Measurements from ENCODE around the gene ODF4.

Gene ODF4

GRCh38 chr17:8315764-8316217 lies 23.8 kb upstream of the ODF4 start:
- TF ChIP-seq ZNF274 (IDR thresholded peaks at IDR 0.05; ENCODE audit: low read depth, low read length), result no peak
- no peak overlapping the region for H3K4me3 ChIP-seq (ENCODE audit: low read length)

GRCh38 chr17:8318010-8318935 lies 21.4 kb upstream of the ODF4 start:
- no peak for TF ChIP-seq ZNF274 (IDR thresholded peaks at IDR 0.05; ENCODE audit: low read depth, low read length)
- H3K4me3 ChIP-seq (ENCODE audit: low read length), result no peak overlapping the region

DNA sequence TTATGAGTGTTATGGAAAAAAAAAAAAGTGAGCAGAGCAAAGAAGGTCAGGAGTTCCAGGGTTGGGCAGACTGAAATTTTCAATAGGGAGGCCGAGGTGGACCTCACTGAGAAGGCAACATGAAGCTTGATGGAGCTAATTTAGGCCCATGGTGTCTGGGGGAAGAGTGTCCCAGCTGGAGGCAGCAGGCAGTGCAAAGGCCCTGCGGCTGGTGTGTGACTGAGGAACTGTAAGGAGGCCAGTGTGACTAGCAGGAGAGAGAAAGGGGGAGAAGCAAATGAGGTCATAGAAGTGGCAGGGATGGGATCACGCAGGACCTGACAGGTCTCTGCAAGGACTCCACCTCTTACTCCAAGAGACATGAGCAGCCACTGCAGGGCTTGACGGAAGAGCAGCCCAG lies 19.4 kb upstream of the ODF4 start:
- TF ChIP-seq ZNF274 (IDR thresholded peaks at IDR 0.05; ENCODE audit: low read depth, low read length), result no peak
- no peak overlapping the region for H3K4me3 ChIP-seq (ENCODE audit: low read length)

DNA sequence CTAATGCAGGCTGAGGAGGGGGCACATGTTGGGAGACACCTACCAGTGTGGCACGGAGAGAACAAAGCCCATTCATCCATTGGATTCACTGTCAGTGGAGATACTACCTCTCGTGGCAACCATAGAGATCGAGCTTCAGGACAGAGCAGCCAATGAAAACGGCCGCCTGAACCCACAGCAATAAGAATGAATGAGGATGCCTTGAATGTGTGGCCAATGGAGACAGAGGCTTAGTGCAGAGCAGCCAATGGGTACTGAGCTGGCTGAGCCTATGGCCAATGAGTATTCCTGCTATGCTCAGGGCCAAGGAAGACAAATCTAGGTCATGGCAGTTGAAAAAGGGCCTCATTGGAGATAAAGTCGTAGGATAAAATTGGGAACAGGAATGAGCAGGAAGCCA lies 18.6 kb upstream of the ODF4 start:
- H3K4me3 ChIP-seq (ENCODE audit: low read length), result no peak overlapping the region
- no peak for TF ChIP-seq ZNF274 (IDR thresholded peaks at IDR 0.05; ENCODE audit: low read depth, low read length)

DNA sequence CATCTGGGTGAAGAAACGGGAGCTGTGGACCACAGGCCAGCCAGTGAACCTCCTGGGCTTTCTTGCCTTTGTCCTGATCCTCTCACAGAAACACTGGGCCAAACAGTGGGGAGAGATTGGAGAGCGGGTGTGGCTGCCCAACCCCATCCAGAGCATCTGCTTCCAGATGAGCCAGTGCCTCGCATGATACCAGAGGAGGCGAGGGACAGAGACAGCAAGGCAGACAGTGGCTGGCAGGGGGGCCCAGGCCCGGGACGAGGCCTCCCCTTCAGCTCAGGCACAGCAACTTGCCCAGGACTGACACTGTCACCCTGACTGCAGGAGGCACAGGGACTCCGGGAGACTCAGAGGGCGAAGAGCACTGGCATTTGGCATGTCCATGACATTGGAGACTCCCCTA lies 17.6 kb upstream of the ODF4 start:
- no peak overlapping the region for H3K4me3 ChIP-seq (ENCODE audit: low read length)
- TF ChIP-seq ZNF274 (IDR thresholded peaks at IDR 0.05; ENCODE audit: low read depth, low read length), result no peak

DNA sequence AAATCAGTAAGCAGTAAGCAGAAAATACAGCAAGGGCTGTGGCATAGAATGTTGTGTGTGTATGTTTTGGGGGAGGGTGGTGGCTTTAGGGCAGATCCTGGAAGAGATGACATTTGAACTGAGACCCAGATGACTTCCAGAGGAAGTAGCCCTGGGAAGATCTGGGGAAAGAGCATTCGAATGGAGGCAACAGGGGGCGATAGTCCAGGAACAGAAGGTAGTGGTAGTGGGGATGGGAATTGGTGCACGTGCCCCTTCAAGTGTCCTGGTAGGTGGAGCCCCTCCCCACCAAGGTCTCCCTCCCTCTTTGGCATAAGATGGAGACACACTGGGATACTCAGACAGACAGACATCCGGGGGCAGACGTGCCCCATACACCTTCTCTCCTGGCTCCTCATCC lies 15.5 kb upstream of the ODF4 start:
- TF ChIP-seq ZNF274 (IDR thresholded peaks at IDR 0.05; ENCODE audit: low read depth, low read length), result no peak
- no peak overlapping the region for H3K4me3 ChIP-seq (ENCODE audit: low read length)

GRCh38 chr17:8324923-8325322 lies 14.7 kb upstream of the ODF4 start:
- no peak overlapping the region for H3K4me3 ChIP-seq (ENCODE audit: low read length)
- TF ChIP-seq ZNF274 (IDR thresholded peaks at IDR 0.05; ENCODE audit: low read depth, low read length), result no peak

DNA sequence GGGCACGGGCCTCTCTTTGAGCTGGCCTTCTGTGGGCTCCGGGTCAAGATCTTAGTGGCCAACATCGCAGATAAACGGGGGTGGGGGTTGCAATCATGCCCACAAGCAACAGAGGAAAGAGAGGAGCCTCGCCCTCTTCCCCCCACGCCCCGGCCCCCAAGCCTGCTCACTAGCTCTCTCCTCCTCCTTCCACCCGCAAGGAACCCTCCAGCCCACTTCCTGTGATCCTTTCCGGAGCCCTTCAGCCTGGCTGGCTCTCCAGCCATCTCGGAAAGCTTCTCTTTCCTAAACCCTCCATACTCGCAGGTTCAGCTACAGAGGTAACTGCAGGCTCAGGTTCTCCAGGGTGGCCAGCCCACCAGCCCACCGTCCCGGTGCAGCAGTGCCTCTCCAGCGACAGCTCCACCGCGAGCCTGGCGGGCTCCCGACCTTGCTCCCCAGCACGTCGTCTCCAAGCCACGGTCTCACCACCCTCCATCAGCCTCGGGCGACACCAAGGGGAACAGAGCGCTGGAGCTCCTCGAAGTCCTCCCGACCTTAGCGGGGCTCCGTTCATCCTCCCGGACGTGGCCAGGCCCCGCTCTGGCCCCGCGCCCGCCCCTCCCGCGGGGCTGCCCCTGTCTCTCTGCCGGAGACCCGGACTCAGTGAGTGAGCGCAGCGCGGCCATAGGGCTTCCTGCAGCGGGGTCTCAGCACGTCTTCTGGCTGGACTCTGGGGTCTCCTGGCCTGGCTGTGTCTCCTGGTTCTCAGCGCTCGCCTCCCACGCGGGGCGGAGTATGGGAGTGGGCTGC lies 12.9 kb upstream of the ODF4 start:
- H3K4me3 ChIP-seq (ENCODE audit: low read length), result no peak overlapping the region; the same call in 1 of the 2 replicates

GRCh38 chr17:8327303-8327649 lies 12.4 kb upstream of the ODF4 start:
- no peak overlapping the region; the same call in 1 of the 2 replicates for H3K4me3 ChIP-seq (ENCODE audit: low read length)
- no peak for TF ChIP-seq ZNF274 (IDR thresholded peaks at IDR 0.05; ENCODE audit: low read depth, low read length)

More for the DNA sequence above, 12.9 kb upstream of the ODF4 start:
- TF ChIP-seq ZNF274 (IDR thresholded peaks at IDR 0.05; ENCODE audit: low read depth, low read length), result no peak

DNA sequence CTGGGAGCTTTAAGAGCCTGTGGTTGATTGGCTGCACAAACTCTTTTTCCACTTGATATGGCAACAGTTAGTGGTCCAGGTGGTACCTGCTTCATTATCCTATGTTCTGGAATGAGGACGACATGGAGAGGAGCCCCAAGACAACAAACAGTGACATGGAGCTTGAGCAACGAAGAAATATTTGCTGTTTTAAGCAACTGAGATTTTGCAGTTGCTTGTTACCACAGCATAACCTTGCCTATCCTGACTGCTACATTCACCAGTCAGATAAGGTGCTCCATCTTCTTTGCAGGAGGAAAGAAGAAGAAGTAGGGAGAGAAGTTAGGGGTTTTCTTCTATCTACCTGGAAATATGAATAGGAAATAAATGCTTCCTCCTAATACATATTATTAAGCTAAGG lies 7.5 kb upstream of the ODF4 start:
- H3K4me3 ChIP-seq (ENCODE audit: low read length), result no peak overlapping the region
- no peak for TF ChIP-seq ZNF274 (IDR thresholded peaks at IDR 0.05; ENCODE audit: low read depth, low read length)

GRCh38 chr17:8332688-8333087 lies 7.0 kb upstream of the ODF4 start:
- no peak overlapping the region for H3K4me3 ChIP-seq (ENCODE audit: low read length)
- TF ChIP-seq ZNF274 (IDR thresholded peaks at IDR 0.05; ENCODE audit: low read depth, low read length), result no peak

DNA sequence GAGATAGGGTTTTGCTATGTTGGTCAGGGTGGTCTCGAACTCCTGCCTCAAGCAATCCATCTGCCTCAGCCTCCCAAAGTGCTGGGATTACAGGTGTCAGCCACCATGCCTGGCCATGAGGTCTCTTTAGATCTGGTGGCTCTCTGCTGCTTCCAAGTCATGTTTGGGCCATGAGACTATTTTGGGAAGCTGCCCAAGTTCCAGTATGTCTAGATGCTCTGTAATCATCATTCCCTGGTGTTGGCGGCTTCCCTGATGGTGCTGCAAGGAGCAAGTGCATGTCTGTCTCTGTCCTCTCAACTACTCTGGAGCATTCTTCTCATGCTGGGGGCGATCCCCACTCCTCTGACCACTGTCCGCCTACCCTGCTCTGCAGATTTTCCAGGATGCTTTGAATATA lies 6.4 kb upstream of the ODF4 start:
- no peak for TF ChIP-seq ZNF274 (IDR thresholded peaks at IDR 0.05; ENCODE audit: low read depth, low read length)

GRCh38 chr17:8337802-8338752 lies 1.6 kb upstream of the ODF4 start:
- H3K4me3 ChIP-seq (ENCODE audit: low read length), result no peak overlapping the region

More for the DNA sequence above, 6.4 kb upstream of the ODF4 start:
- H3K4me3 ChIP-seq (ENCODE audit: low read length), result no peak overlapping the region

DNA sequence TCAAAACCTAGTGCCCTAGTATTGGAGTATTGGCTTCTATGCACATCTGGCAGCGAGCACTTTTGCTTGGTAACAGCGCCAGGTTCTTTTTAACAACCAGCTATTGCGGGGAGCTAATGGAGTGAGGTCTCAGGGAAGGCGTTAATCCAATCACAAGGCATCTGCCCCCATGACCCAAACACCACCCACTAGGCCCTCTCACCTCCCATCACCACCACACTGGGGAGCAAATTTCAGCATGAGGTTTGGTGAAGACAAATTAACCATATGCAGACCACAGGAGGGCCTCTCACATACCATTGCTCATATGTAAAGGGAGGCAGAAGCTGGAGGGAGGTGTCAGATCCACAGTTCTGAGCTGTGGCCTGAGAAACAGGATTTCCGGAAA lies 893 bp upstream of the ODF4 start:
- no peak for TF ChIP-seq ZNF274 (IDR thresholded peaks at IDR 0.05; ENCODE audit: low read depth, low read length)
- no peak overlapping the region for H3K4me3 ChIP-seq (ENCODE audit: low read length)

More at GRCh38 chr17:8337802-8338752, 1.6 kb upstream of the ODF4 start:
- TF ChIP-seq ZNF274 (IDR thresholded peaks at IDR 0.05; ENCODE audit: low read depth, low read length), result no peak

Data from GM08714 (cell line).